Calu3 (cell line): Measurements from ENCODE around the gene MOV10. TPM values are rescaled to one million over a fixed set of nuclear protein-coding genes. Genes with fewer than 3 reads are reported as not detected.

ENCODE experiments used
- BruUV-seq: library from RNA; stranded (reverse); fragments of 400-500 nt; replicated peaks from 2 replicates; lab custom pipeline; 2021; lab: Mats Ljungman, UMichigan
- CTCF ChIA-PET: fragments of 300-600 bp; sonication (Branson Sonifier 250); formaldehyde crosslinking; loops from one replicate; lab custom pipeline; 2022; ENCODE audit warnings: antibody characterized with exemption; lab: Charles Lee
- DNase-seq: peaks from one replicate; pipeline ENCODE4 v3.0.0; 2022
- H3K27ac Mint-ChIP-seq: one replicate; pipeline ENCODE4 v1.8.0; 2022; ENCODE audit warnings: mixed read lengths; ENCODE audit not compliant: unreplicated experiment
- H3K27me3 Mint-ChIP-seq: one replicate; pipeline ENCODE4 v1.8.0; 2022; ENCODE audit warnings: mixed read lengths; ENCODE audit not compliant: unreplicated experiment
- H3K36me3 Mint-ChIP-seq: one replicate; pipeline ENCODE4 v1.8.0; 2022; ENCODE audit warnings: mild to moderate bottlenecking, moderate library complexity, mixed read lengths; ENCODE audit not compliant: insufficient read depth, unreplicated experiment
- H3K4me1 Mint-ChIP-seq: one replicate; pipeline ENCODE4 v1.8.0; 2022; ENCODE audit warnings: mild to moderate bottlenecking, low read depth, mixed read lengths; ENCODE audit not compliant: unreplicated experiment
- H3K4me3 Mint-ChIP-seq: one replicate; pipeline ENCODE4 v1.8.0; 2022; ENCODE audit warnings: mild to moderate bottlenecking, low read depth, moderate library complexity, mixed read lengths; ENCODE audit not compliant: unreplicated experiment
- H3K9me3 Mint-ChIP-seq: one replicate; pipeline ENCODE4 v1.8.0; 2022; ENCODE audit warnings: low read depth, mixed read lengths; ENCODE audit not compliant: unreplicated experiment
- intact Hi-C: fragments of 100-400 bp; cut with micrococcal nuclease; formaldehyde crosslinking; loops from one replicate; pipeline ENCODE4 v1.10.0; 2022; ENCODE audit not compliant: unreplicated experiment
- total RNA-seq: library from RNA; stranded (reverse); gene quantifications from 2 replicates; pipeline ENCODE4 v1.2.3, GENCODE V29; 2022
- TF ChIP-seq, protein P1 (sequence below): fragments of 200-600 bp; IDR thresholded peaks from one replicate; pipeline ENCODE4 v1.8.0; 2022; ENCODE audit warnings: antibody characterized with exemption; ENCODE audit not compliant: unreplicated experiment

MOV10 gene
- total RNA-seq, 1 experiment from 2014 or later: 71.4 TPM

DNA sequence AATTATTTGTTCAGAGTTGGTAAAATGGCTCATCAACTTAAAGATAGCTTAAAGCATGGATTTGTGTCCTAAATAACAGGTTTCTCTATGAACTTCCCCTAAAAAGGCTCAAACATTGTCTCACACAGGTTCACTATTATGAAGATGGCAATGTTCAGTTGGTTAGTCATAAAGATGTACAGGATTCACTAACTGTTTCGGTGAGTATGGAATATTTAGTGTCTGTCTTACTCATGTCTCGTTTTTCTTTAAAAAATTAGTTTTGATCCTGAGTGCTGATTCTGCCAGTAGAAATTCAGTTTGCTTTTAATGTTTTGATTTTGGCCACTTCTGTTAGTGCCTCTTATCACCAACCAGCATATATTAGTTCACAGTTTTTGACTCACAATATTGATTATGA lies 7.5 kb upstream of the MOV10 start:
- BruUV-seq: no TSS peak
- DNase-seq: no peak
- H3K4me1 Mint-ChIP-seq: no peaks in the 10 kb centered on the region
- H3K36me3 Mint-ChIP-seq: peaks cover 39% of the 10 kb centered on the region
- no peaks in the 10 kb centered on the region for H3K27me3 Mint-ChIP-seq
- TF ChIP-seq, protein P1, sequence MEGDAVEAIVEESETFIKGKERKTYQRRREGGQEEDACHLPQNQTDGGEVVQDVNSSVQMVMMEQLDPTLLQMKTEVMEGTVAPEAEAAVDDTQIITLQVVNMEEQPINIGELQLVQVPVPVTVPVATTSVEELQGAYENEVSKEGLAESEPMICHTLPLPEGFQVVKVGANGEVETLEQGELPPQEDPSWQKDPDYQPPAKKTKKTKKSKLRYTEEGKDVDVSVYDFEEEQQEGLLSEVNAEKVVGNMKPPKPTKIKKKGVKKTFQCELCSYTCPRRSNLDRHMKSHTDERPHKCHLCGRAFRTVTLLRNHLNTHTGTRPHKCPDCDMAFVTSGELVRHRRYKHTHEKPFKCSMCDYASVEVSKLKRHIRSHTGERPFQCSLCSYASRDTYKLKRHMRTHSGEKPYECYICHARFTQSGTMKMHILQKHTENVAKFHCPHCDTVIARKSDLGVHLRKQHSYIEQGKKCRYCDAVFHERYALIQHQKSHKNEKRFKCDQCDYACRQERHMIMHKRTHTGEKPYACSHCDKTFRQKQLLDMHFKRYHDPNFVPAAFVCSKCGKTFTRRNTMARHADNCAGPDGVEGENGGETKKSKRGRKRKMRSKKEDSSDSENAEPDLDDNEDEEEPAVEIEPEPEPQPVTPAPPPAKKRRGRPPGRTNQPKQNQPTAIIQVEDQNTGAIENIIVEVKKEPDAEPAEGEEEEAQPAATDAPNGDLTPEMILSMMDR: no peak
- H3K9me3 Mint-ChIP-seq: no peaks in the 10 kb centered on the region
- H3K4me3 Mint-ChIP-seq: no peak overlapping the region
- CTCF ChIA-PET: no interaction called here
- H3K27ac Mint-ChIP-seq: no peak overlapping the region
- intact Hi-C loops: loop anchor here (10.0 kb wide), 1 partner anchor 62 kb away; no protein-coding TSS in a partner anchor

DNA sequence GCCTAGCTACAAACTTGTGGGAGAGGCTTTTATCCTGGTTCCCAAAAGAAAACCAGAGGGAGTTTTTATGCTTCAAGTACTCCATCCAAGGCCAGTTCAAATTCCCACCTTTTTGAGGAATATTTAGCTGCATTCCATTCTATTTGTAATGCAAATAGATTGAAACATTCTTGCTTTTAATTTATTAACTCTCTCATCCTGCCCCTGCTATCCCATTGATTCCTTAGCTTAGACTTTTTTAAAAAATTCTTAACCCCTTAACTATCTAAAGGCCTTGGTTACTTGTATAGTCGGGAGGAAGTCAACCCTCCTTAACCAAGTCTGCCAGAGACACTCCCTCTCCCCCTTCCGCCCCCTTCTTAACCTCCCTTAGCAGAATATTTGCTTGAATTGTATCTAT lies 2.5 kb upstream of the MOV10 start:
- H3K27ac Mint-ChIP-seq: no peak overlapping the region
- intact Hi-C loops: no loop called here
- H3K4me3 Mint-ChIP-seq: no peak overlapping the region
- TF ChIP-seq, protein P1: no peak
- peaks cover 14% of the 10 kb centered on the region for H3K4me1 Mint-ChIP-seq
- CTCF ChIA-PET: no interaction called here
- no TSS peak for BruUV-seq
- no peaks in the 10 kb centered on the region for H3K27me3 Mint-ChIP-seq
- no peaks in the 10 kb centered on the region for H3K9me3 Mint-ChIP-seq
- peaks cover 52% of the 10 kb centered on the region for H3K36me3 Mint-ChIP-seq
- no peak for DNase-seq

DNA sequence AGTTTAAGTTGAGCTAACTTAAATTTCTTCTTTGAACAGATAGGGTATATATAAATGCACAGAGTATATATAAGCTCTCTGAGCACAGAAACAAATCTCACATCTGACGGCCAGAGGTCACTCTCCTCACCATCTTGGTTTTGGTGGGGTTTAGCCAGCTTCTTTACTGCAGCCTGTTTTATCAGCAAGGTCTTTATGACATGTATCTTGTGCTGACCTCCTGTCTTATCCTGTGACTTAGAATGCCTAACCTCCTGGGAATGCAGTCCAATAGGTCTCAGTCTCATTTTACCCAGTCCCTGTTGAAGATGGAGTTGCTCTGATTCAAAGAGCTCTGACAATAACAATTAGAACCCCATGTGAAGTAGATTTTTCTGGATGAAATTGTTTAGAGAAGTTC lies 1.6 kb upstream of the MOV10 start:
- H3K4me1 Mint-ChIP-seq: peaks cover 14% of the 10 kb centered on the region
- no TSS peak for BruUV-seq
- peaks cover 52% of the 10 kb centered on the region for H3K36me3 Mint-ChIP-seq
- H3K27me3 Mint-ChIP-seq: no peaks in the 10 kb centered on the region
- no peak overlapping the region for H3K4me3 Mint-ChIP-seq
- DNase-seq: no peak
- TF ChIP-seq, protein P1: no peak
- no peaks in the 10 kb centered on the region for H3K9me3 Mint-ChIP-seq
- CTCF ChIA-PET: interaction anchor here (1.1 to 2.6 kb wide), 3 partner anchors 26 to 276 kb away, joined by 3 to 10 read pairs (median 10); no protein-coding TSS in a partner anchor
- intact Hi-C loops: no loop called here
- no peak overlapping the region for H3K27ac Mint-ChIP-seq

DNA sequence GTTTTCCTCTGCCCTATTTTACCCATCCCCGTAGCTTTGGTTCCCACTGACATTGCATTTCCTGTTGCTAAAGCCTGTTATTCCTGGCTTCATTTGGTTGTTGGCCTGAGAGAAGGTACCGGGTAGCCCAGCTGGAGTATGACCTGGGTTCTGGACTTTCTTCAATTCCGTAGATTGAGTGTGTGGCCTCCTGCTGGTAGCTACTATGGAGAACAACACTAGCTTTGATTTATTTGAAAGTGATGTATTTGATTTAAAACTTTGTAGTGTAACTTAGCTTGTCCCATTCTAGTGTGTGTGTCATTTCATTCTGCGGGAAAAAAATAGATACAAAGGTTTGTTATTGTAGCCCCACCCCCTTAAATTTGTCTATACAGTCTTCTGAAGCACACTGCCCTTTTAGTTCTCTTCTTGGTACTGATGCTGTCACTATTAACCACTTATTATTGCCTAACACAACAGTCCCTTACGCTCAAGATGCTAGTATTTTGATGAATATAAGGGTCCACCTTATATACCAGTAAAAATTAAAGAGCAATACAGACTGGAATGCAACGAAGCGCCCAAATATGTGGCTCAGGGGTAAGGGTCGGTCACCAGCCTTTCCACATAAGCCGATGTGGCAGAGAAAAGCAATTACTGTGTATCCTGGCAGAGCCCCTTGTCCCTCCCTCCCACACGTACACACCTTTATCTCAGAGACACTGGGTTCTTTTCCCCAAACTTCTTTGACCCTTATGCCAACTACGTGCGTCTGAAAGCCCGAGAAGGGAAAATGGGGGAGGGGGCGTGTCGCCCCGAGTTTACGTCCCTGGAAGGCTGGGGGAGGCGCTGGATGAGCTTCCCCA lies 643 bp upstream of the MOV10 start:
- no peaks in the 10 kb centered on the region for H3K27me3 Mint-ChIP-seq
- peak; percentile 6 for DNase-seq
- no TSS peak for BruUV-seq
- peak overlapping the region; percentile 90 for H3K4me3 Mint-ChIP-seq
- peaks cover 23% of the 10 kb centered on the region for H3K4me1 Mint-ChIP-seq
- no peaks in the 10 kb centered on the region for H3K9me3 Mint-ChIP-seq
- intact Hi-C loops: no loop called here
- TF ChIP-seq, protein P1: peak; percentile 21
- H3K36me3 Mint-ChIP-seq: peaks cover 50% of the 10 kb centered on the region
- H3K27ac Mint-ChIP-seq: peak overlapping the region; percentile 94
- CTCF ChIA-PET: interaction anchor here (0.5 to 2.6 kb wide), 8 partner anchors 21 to 277 kb away, joined by 3 to 10 read pairs (median 4); no protein-coding TSS in a partner anchor
